ENCODE results near the gene ORAI1. TPM values are rescaled to one million over a fixed set of nuclear protein-coding genes. Genes with fewer than 3 reads are reported as not detected.

Gene ORAI1
- total and polyA plus RNA-seq, 10 donors: 12.9 to 47.5 (median 33.9) TPM

DNA sequence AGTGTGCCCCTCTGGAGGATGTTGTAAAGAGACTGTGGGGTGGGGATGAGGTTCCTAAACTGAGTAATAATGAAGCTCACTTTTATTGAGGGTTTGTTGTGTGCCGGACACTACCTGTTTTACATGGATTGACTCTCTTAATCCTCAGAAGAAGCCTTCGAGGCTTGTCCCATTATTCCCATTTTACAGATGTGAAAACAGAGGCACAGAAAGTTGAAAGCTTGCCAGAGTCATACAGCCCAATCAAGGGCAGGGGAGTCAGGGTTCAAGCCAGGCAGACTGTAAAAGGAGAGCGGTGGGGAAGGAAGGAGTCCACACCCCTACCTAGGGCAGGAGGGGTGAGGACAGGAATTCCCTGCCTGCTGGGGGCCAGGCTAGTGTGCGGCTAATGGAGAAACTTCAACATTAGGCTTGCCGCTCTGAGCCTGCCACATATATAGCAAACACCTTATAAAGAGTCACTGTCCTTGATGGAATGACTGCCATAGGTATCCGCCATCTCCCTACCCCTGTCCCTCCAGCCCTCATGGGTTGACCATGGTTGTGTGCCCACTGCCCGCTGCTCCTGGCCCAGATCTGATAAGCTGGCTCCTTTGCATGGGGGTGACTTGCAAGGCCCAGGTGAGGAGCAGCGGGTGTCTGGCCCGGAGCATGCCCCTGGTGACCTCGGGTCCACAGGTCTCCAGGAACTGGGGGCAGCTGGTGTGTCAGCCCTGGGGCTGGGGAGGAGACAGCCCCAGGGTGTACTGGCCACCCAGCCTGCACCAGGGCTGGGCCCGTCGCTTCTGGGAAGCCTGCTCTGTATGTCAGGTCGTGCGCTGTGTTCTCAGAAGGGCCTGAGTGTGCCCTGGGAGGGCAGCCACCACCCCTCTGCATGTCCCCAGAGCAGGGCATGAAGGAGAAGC is 12.2 kb downstream of the ORAI1 start:
- Histone ChIP-seq H3K36me3 (peaks cover 0 to 52% (median 23%) of the 10 kb centered on the region in 6 donors), H3K9me3 (no peaks in the 10 kb centered on the region), H3K27me3 (replicated peaks in 1 of 7) (no peaks in the 10 kb centered on the region), H3K27ac (peak overlapping the region in 6 of 8 donors; percentile 44 to 93 (median 85)), H3K4me1 (peaks cover 20 to 71% (median 39%) of the 10 kb centered on the region in 6 donors), H3K4me3 (no peak overlapping the region)
- TF ChIP-seq POLR2A (IDR thresholded peaks at IDR 0.05) (no peak), POLR2AphosphoS5 (IDR thresholded peaks at IDR 0.05) (no peak)
- TF ChIP-seq, protein P1, sequence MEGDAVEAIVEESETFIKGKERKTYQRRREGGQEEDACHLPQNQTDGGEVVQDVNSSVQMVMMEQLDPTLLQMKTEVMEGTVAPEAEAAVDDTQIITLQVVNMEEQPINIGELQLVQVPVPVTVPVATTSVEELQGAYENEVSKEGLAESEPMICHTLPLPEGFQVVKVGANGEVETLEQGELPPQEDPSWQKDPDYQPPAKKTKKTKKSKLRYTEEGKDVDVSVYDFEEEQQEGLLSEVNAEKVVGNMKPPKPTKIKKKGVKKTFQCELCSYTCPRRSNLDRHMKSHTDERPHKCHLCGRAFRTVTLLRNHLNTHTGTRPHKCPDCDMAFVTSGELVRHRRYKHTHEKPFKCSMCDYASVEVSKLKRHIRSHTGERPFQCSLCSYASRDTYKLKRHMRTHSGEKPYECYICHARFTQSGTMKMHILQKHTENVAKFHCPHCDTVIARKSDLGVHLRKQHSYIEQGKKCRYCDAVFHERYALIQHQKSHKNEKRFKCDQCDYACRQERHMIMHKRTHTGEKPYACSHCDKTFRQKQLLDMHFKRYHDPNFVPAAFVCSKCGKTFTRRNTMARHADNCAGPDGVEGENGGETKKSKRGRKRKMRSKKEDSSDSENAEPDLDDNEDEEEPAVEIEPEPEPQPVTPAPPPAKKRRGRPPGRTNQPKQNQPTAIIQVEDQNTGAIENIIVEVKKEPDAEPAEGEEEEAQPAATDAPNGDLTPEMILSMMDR (IDR thresholded peaks at IDR 0.05 in 8 of 11, conservative IDR thresholded peaks at IDR 0.05 in 3 of 11): no peak
- intact Hi-C loops (cut with DNase I; ENCODE audit: low total_unique reads): no loop called here
- no peak for DNase-seq
- WGBS, 5 donors: 86 to 97% (median 93%) methylated on average over 8 to 14 of the region's 14 CpGs

DNA sequence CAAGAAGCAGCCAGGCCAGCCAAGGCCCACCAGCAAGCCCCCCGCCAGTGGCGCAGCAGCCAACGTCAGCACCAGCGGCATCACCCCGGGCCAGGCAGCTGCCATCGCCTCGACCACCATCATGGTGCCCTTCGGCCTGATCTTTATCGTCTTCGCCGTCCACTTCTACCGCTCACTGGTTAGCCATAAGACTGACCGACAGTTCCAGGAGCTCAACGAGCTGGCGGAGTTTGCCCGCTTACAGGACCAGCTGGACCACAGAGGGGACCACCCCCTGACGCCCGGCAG is 15.0 kb downstream of the ORAI1 start:
- no peaks in the 10 kb centered on the region for H3K9me3 ChIP-seq
- H3K4me3 ChIP-seq: no peak overlapping the region
- H3K4me1 ChIP-seq: peaks cover 15 to 50% (median 26%) of the 10 kb centered on the region in 6 donors
- WGBS, 5 donors: 92 to 94% (median 92%) methylated on average over 17 to 18 of the region's 18 CpGs
- TF ChIP-seq POLR2AphosphoS5 (IDR thresholded peaks at IDR 0.05) (peak in 1 of 3 donors; percentile 55), POLR2A (IDR thresholded peaks at IDR 0.05) (no peak)
- H3K27me3 ChIP-seq (replicated peaks in 1 of 7): no peaks in the 10 kb centered on the region
- DNase-seq: no peak
- intact Hi-C loops (cut with DNase I; ENCODE audit: low total_unique reads): no loop called here
- peak overlapping the region in 2 of 8 donors; percentile 12 to 16 for H3K27ac ChIP-seq
- peaks cover 0 to 74% (median 30%) of the 10 kb centered on the region in 6 donors for H3K36me3 ChIP-seq

DNA sequence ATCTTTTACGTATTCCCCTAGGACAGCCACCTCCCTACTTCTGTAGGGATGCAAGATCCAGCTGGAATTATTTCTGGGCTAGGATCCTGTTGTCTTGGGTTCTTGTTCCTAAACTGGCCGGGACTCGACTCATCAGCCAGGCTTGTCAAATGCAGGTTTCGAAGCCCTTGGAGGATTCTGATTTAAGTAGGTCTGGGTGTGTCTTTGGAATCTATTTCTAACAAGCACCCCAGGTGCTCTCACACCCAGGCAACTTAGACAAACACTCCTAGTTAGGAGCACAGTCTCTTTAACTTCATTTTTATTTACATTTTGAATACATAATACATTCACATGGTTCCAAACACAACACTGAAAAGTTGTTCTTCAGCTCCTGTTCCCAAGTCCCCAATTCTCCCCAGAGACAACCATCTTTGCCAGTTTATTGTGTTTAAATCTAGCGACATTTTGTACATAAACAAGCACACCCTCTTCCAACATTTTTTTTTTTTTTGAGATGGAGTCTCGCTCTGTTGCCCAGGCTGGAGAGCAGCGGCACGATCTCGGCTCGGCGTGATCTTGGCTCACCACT is 22.2 kb downstream of the ORAI1 start:
- Histone ChIP-seq H3K27ac (peak overlapping the region in 2 of 8 donors; percentile 71 to 77), H3K9me3 (no peaks in the 10 kb centered on the region), H3K4me3 (no peak overlapping the region), H3K27me3 (replicated peaks in 1 of 7) (no peaks in the 10 kb centered on the region), H3K4me1 (peaks cover 0 to 39% (median 11%) of the 10 kb centered on the region in 6 donors), H3K36me3 (peaks cover 0 to 55% (median 7%) of the 10 kb centered on the region in 6 donors)
- DNase-seq: no peak
- no peak for TF ChIP-seq POLR2AphosphoS5 (IDR thresholded peaks at IDR 0.05)
- TF ChIP-seq, protein P1 (IDR thresholded peaks at IDR 0.05 in 8 of 11, conservative IDR thresholded peaks at IDR 0.05 in 3 of 11): no peak
- no peak for TF ChIP-seq POLR2A (IDR thresholded peaks at IDR 0.05)
- 95 to 99% (median 96%) methylated on average over 11 of the region's 11 CpGs for WGBS, 5 donors
- intact Hi-C loops (cut with DNase I; ENCODE audit: low total_unique reads): no loop called here

DNA sequence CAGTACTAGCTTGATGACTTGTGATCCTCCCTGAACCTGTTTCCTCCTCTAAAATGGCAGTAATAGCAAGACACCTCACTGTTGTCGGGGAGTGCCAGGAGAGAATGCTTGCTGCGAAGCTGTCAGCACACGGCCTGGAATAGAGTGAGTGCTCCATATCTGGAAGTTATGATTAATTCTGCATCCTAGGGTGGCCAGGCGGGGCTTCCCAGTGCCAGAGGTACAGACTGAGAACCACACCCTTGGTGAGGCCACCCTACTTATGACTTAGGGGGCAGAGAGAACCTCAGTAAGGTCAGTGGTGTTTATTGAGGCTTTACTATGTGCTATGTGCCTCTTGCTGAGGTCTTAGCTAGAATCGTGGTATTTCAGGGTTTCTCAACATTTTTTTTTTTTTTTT is 23.0 kb downstream of the ORAI1 start:
- Histone ChIP-seq H3K9me3 (no peaks in the 10 kb centered on the region), H3K4me1 (peaks cover 0 to 47% (median 11%) of the 10 kb centered on the region in 6 donors), H3K27me3 (replicated peaks in 1 of 7) (no peaks in the 10 kb centered on the region), H3K4me3 (no peak overlapping the region), H3K27ac (peak overlapping the region in 5 of 8 donors; percentile 30 to 83 (median 74)), H3K36me3 (peaks cover 0 to 48% (median 3%) of the 10 kb centered on the region in 6 donors)
- WGBS, 5 donors: 52 to 74% (median 72%) methylated on average over 5 of the region's 5 CpGs
- TF ChIP-seq, protein P1 (IDR thresholded peaks at IDR 0.05 in 8 of 11, conservative IDR thresholded peaks at IDR 0.05 in 3 of 11): no peak
- TF ChIP-seq POLR2A (IDR thresholded peaks at IDR 0.05) (no peak), POLR2AphosphoS5 (IDR thresholded peaks at IDR 0.05) (no peak)
- intact Hi-C loops (cut with DNase I; ENCODE audit: low total_unique reads): no loop called here
- DNase-seq: no peak
